RPMI7951 (cell line): ENCODE results near the gene ICAM4. TPM values are rescaled to one million over a fixed set of nuclear protein-coding genes. Genes with fewer than 3 reads are reported as not detected.
A peak's percentile ranks its signal among the peaks of the same experiment; 100 is the strongest.
"Not testable (repeated sequence)": the region's sequence is repeated elsewhere in the genome, so short reads cannot be mapped to it uniquely, and the experiment has no call there.

Experiments
- DNase-seq: peaks from one replicate; pipeline ENCODE4 v3.0.0-alpha.2; 2012; ENCODE audit warnings: low read depth
- total RNA-seq: library from RNA; depleted of rRNA; stranded (reverse); fragments of >200 nt; shearing (Covaris generic); gene quantifications from 2 replicates; pipeline ENCODE4 v1.2.3, GENCODE V29; 2014

The ICAM4 gene
- total RNA-seq, 1 experiment from 2014 or later = 0.24 TPM

- DNase-seq = no peak
These were observed 18.7 kb upstream of the ICAM4 start for GRCh38 chr19:10268071-10268470.

- DNase-seq = peak; percentile 77
These were observed 17.2 kb upstream of the ICAM4 start for GRCh38 chr19:10269333-10270179.

DNA sequence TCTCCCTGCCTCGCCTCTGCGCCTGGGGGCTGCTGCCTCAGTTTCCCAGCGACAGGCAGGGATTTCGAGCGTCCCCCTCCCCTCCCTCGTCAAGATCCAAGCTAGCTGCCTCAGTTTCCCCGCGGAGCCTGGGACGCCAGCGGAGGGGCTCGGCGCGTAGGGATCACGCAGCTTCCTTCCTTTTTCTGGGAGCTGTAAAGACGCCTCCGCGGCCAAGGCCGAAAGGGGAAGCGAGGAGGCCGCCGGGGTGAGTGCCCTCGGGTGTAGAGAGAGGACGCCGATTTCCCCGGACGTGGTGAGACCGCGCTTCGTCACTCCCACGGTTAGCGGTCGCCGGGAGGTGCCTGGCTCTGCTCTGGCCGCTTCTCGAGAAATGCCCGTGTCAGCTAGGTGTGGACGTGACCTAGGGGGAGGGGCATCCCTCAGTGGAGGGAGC lies 16.6 kb upstream of the ICAM4 start:
- DNase-seq = peak; percentile 90

DNA sequence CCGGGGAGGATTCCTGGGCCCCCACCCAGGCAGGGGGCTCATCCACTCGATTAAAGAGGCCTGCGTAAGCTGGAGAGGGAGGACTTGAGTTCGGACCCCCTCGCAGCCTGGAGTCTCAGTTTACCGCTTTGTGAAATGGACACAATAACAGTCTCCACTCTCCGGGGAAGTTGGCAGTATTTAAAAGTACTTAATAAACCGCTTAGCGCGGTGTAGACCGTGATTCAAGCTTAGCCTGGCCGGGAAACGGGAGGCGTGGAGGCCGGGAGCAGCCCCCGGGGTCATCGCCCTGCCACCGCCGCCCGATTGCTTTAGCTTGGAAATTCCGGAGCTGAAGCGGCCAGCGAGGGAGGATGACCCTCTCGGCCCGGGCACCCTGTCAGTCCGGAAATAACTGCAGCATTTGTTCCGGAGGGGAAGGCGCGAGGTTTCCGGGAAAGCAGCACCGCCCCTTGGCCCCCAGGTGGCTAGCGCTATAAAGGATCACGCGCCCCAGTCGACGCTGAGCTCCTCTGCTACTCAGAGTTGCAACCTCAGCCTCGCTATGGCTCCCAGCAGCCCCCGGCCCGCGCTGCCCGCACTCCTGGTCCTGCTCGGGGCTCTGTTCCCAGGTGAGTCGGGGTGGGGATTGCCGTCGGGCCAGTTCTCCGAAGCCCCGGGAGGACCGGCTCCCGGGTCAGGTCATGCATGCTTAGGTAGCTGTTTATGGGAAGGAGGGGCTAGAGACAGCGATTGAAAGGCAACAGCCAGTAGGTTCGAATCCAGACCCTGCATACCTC lies 15.9 kb upstream of the ICAM4 start, which contains the start of gene ICAM1:
Gene ICAM1, plus strand, starts transcription at position 505 of the 779 bp plus-strand sequence. Its CDS starts 40 bp downstream, at position 545.
- peak; percentile 92 for DNase-seq

- peak; percentile 61 for DNase-seq
These were observed 15.1 kb upstream of the ICAM4 start for GRCh38 chr19:10271543-10272086.

- DNase-seq = no peak
These were observed 12.2 kb upstream of the ICAM4 start for GRCh38 chr19:10274589-10274988.

- DNase-seq = no peak
These were observed 8.8 kb upstream of the ICAM4 start for GRCh38 chr19:10277795-10278589.

DNA sequence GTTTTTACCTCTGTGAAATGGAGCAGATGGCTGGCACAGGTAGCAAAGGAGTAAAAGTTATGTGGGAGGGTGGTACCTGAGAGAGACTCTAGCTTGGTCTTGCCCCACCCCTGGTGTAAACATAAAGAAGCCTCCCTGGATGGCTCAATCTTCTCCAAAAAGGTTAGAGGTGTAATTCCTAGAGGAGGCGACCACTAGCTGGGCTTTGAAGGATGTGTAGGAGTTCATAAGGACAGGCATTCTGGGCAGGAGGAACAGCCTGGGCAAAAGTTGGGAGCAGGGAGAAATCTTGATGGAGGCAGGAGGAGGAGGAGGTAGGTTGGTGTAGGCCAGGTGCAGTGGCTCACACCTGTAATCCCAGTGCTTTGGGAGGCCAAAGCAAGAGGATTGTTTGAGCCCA lies 7.8 kb upstream of the ICAM4 start:
- no peak for DNase-seq

DNA sequence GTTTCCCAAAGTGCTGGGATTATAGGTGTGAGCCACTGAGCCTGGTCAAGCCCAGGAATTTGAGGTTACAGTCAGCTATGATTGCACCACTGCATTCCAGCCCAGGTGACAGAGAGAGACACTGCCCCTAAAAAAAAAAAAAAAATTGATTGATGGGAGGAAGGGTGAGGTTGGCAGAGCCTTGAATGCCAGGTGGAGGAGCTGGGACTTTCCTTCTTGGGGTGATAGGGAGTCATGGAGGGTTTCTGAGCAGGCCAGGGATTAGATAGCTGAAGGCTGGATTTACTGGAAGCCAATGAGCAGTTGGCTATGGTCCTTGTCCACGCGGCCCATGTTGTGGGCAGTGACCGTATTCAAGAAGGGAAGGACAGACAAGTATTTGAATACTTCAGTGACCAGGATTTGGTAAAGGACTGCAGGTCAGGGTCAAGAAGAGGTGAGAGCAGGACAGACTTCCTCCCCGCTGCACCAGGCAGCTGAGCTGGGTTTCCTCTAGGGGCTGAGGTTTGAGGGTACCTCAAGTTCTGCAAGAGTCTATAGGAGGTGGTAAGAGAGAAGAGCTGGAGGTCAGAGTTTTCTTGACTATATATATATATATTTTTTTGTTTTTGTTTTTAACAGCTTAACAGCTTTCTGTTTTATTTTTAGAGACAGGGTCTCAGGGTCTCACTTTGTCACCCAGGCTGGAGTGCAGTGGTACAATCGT lies 6.9 kb upstream of the ICAM4 start:
- DNase-seq = no peak

- DNase-seq = not testable (repeated sequence)
These were observed 4.7 kb upstream of the ICAM4 start for GRCh38 chr19:10282043-10282442.

DNA sequence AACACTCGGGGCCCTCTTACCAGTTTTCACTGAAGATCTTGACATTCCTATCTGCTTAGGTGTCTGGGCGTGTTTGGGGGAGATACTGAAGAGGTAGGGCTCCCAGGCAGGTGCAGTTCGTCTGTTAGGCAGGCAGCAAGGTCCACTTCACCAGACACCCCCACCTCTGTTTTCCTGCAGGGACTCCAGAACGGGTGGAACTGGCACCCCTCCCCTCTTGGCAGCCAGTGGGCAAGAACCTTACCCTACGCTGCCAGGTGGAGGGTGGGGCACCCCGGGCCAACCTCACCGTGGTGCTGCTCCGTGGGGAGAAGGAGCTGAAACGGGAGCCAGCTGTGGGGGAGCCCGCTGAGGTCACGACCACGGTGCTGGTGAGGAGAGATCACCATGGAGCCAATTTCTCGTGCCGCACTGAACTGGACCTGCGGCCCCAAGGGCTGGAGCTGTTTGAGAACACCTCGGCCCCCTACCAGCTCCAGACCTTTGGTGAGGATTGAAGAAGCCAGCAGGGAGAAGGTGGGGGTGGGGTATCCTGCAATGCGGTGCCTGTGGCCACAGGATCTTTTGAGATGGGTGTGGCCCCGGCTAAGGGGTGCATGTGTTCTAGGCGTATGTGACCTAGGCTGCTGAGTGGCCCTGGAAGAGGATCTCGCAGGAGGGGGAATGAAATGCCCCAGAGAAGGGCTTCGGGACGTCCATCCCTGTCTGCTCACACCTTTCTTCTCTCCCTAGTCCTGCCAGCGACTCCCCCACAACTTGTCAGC lies 3.3 kb upstream of the ICAM4 start:
- no peak for DNase-seq

- DNase-seq = no peak
These were observed 2.4 kb upstream of the ICAM4 start for GRCh38 chr19:10284065-10284959.

- no peak for DNase-seq
These were observed 1.8 kb upstream of the ICAM4 start for GRCh38 chr19:10284960-10285278.

DNA sequence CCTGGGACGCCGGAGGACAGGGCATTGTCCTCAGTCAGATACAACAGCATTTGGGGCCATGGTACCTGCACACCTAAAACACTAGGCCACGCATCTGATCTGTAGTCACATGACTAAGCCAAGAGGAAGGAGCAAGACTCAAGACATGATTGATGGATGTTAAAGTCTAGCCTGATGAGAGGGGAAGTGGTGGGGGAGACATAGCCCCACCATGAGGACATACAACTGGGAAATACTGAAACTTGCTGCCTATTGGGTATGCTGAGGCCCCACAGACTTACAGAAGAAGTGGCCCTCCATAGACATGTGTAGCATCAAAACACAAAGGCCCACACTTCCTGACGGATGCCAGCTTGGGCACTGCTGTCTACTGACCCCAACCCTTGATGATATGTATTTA lies 1.4 kb upstream of the ICAM4 start:
- DNase-seq = no peak

DNA sequence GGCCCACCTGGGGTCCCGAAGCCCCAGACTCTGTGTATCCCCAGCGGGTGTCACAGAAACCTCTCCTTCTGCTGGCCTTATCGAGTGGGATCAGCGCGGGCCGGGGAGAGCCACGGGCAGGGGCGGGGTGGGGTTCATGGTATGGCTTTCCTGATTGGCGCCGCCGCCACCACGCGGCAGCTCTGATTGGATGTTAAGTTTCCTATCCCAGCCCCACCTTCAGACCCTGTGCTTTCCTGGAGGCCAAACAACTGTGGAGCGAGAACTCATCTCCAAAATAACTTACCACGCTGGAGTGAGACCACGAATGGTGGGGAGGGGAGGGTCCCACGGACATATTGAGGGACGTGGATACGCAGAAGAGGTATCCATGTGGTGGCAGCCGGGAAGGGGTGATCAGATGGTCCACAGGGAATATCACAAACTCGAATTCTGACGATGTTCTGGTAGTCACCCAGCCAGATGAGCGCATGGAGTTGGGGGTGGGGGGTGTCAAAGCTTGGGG lies 2.0 kb downstream of the ICAM4 start:
- peak; percentile 71 for DNase-seq

GRCh38 chr19:10289167-10289835 lies 2.5 kb downstream of the ICAM4 start:
- DNase-seq = peak; percentile 80

GRCh38 chr19:10289836-10290356 lies 3.1 kb downstream of the ICAM4 start, which contains the start of gene ICAM5:
Gene ICAM5, plus strand, starts transcription at chr19:10289952. Its CDS starts 92 bp downstream, at chr19:10290044.
- DNase-seq = peak; percentile 67

- DNase-seq = peak; percentile 20
These were observed 3.7 kb downstream of the ICAM4 start for GRCh38 chr19:10290357-10290875.
